ENCODE measurements around the gene PRELP. TPM values are rescaled to one million over a fixed set of nuclear protein-coding genes. Genes with fewer than 3 reads are reported as not detected.

Gene PRELP
- 2.5 and 10.8 TPM in 2 replicates for total RNA-seq

GRCh38 chr1:203475012-203475981 lies at the start of gene PRELP:
TSS of gene PRELP (plus strand) at chr1:203475806. CDS start at chr1:203483185, 7,379 bp downstream.

GRCh38 chr1:203493901-203494300 lies 18.3 kb downstream of the PRELP start, which contains the start of gene OPTC:
TSS of gene OPTC (plus strand) at chr1:203494153. CDS start at chr1:203496006, 1,853 bp downstream.

Other genes starting within 250 kb of the PRELP start
- 0.13 TPM in 1 of 2 replicates, not detected in the other for gene CHIT1, start 246.1 kb upstream of the PRELP start, total RNA-seq
- gene BTG2, start 170.3 kb upstream of the PRELP start, total RNA-seq, result 14.7 and 22.3 TPM in 2 replicates
- gene FMOD, start 124.7 kb upstream of the PRELP start, total RNA-seq, result 11.8 and 32.6 TPM in 2 replicates
- not detected in 2 replicates for gene OPTC, start 18.3 kb downstream of the PRELP start, total RNA-seq
- 214 and 324 TPM in 2 replicates for gene ATP2B4, start 151.0 kb downstream of the PRELP start, total RNA-seq

Data from smooth muscle cell of the pulmonary artery (primary cell).